Measurements from ENCODE around the gene CARMIL3. TPM values are rescaled to one million over a fixed set of nuclear protein-coding genes. Genes with fewer than 3 reads are reported as not detected.

The CARMIL3 gene
- total RNA-seq, 2 experiments from 2014 or later: 0.21 to 0.32 TPM

DNA sequence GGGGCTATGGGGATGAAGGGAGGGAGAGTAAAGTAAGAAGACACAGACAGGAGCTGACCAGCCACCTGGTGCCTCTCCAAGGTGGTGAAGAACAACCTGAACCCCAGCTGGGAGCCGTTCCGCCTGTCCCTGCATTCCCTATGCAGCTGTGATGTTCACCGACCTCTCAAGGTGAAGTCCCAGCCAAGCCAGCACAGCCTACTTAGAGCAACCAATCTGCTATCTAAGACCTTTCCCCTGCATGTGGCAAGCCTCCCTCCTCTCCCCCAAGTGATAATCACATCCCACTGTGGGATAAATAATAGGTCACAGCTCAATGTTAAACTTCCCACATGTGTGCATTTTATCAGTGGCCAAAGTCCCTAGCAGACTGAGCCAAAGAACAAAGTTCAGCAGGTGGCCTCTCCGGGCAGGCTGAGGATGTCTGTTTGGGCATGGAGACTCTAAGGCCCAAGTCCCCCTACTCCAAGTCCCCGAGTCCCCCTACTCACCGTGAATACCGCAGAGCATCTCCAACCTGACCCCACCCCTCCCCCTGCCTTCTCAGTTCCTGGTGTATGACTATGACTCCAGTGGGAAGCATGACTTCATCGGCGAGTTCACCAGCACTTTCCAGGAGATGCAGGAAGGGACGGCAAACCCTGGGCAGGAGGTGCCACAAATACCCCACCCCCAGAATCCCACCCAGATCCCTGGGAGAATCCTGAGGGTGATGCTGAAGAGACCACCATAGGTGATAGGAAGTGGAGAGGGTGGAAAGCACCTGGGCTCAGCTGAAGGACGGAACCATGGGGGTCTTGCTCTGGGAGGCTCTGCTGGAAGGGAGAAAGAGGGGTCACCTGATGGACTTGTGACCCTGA, 23.0 kb downstream of the CARMIL3 start:
- H3K4me3 ChIP-seq (ENCODE audit: low read depth, low read length, poor library complexity, severe bottlenecking): no peak overlapping the region
- H3K9me3 ChIP-seq (ENCODE audit: low read length): no peaks in the 10 kb centered on the region
- ChIA-PET CTCF (ENCODE audit: unreplicated experiment) (interaction anchor here (0.5 to 0.6 kb wide), 2 partner anchors 7 to 144 kb away, joined by 3 read pairs; no protein-coding TSS in a partner anchor), POLR2A (interaction anchor here (0.7 kb wide), 1 partner anchor 1623 kb away, joined by 4 read pairs; no protein-coding TSS in a partner anchor)
- intact Hi-C loops (cut with micrococcal nuclease; ENCODE audit: unreplicated experiment): no loop called here
- H3K4me2 ChIP-seq (ENCODE audit: low read length): no peak overlapping the region
- no peaks in the 10 kb centered on the region for H3K36me3 ChIP-seq (ENCODE audit: insufficient read depth, low read length)
- no peaks in the 10 kb centered on the region for H4K20me1 ChIP-seq (ENCODE audit: insufficient read depth, low read length)
- DNase-seq (ENCODE audit: low spot score): no peak
- H3K9me2 ChIP-seq (ENCODE audit: insufficient read depth, low read length): no peaks in the 10 kb centered on the region
- no peak overlapping the region for H3K27ac ChIP-seq (ENCODE audit: low read depth, low read length, poor library complexity, severe bottlenecking)
- TF ChIP-seq EZH2phosphoT487 (IDR thresholded peaks at IDR 0.05; ENCODE audit: borderline replicate concordance, low read depth, low read length): no peak
- TF ChIP-seq, protein P1, sequence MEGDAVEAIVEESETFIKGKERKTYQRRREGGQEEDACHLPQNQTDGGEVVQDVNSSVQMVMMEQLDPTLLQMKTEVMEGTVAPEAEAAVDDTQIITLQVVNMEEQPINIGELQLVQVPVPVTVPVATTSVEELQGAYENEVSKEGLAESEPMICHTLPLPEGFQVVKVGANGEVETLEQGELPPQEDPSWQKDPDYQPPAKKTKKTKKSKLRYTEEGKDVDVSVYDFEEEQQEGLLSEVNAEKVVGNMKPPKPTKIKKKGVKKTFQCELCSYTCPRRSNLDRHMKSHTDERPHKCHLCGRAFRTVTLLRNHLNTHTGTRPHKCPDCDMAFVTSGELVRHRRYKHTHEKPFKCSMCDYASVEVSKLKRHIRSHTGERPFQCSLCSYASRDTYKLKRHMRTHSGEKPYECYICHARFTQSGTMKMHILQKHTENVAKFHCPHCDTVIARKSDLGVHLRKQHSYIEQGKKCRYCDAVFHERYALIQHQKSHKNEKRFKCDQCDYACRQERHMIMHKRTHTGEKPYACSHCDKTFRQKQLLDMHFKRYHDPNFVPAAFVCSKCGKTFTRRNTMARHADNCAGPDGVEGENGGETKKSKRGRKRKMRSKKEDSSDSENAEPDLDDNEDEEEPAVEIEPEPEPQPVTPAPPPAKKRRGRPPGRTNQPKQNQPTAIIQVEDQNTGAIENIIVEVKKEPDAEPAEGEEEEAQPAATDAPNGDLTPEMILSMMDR (conservative IDR thresholded peaks at IDR 0.05; ENCODE audit: low read length): no peak
- H3K4me1 ChIP-seq (ENCODE audit: insufficient read depth, low read length, poor library complexity, severe bottlenecking): peaks cover 16% of the 10 kb centered on the region
- BruUV-seq (replicated peaks): no TSS peak
- no peaks in the 10 kb centered on the region for H3K79me2 ChIP-seq (ENCODE audit: insufficient read depth, low read depth, low read length)
- peak overlapping the region; percentile 7; the same call in 1 of the 2 replicates for H2AFZ ChIP-seq (ENCODE audit: low read length)

DNA sequence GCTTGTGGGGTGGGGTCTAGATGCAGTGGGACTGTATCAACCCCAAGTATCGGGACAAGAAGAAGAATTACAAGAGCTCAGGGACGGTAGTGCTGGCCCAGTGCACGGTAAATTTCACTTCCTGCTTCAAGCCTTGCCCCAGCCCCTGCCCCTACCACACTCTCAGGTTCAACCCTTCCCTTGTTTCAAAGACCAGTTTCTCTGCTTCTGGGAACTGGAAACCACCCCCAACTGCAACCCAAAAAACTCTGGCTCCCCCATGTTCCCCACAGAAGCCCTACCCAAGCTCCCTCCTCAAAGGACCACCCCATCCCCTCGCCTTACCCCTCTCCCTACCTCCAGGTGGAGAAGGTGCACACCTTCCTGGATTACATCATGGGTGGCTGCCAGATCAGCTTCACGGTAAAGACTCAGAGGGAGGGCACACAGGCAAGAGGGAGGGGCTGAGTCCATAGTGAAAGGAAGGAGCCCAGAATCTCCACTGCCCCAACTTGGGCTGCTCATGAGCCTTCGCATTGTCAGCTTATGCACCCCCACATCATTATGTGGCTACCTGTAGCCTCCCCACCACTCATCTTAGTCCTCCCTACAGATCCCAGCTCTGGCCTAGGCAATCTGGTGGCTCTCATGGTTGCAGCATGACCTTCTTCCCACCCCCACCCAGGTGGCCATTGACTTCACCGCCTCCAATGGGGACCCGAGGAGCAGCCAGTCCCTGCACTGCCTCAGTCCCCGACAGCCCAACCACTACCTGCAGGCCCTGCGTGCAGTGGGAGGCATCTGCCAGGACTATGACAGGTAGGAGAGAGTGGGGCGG, 23.9 kb downstream of the CARMIL3 start:
- intact Hi-C loops (cut with micrococcal nuclease; ENCODE audit: unreplicated experiment): no loop called here
- Histone ChIP-seq H3K9me2 (ENCODE audit: insufficient read depth, low read length) (no peaks in the 10 kb centered on the region), H4K20me1 (ENCODE audit: insufficient read depth, low read length) (no peaks in the 10 kb centered on the region), H3K36me3 (ENCODE audit: insufficient read depth, low read length) (no peaks in the 10 kb centered on the region), H3K4me3 (ENCODE audit: low read depth, low read length, poor library complexity, severe bottlenecking) (no peak overlapping the region), H3K9me3 (ENCODE audit: low read length) (no peaks in the 10 kb centered on the region), H3K4me1 (ENCODE audit: insufficient read depth, low read length, poor library complexity, severe bottlenecking) (peaks cover 24% of the 10 kb centered on the region), H3K4me2 (ENCODE audit: low read length) (peak overlapping the region; percentile 33; the same call in 1 of the 2 replicates), H2AFZ (ENCODE audit: low read length) (peak overlapping the region; percentile 7; the same call in 1 of the 2 replicates), H3K79me2 (ENCODE audit: insufficient read depth, low read depth, low read length) (no peaks in the 10 kb centered on the region), H3K27ac (ENCODE audit: low read depth, low read length, poor library complexity, severe bottlenecking) (no peak overlapping the region)
- BruUV-seq (replicated peaks): no TSS peak
- POLR2A ChIA-PET: interaction anchor here (0.7 kb wide), 1 partner anchor 224 kb away, joined by 3 read pairs; the partner anchor contains the start of genes DHRS1 and NOP9
- CTCF ChIA-PET (ENCODE audit: unreplicated experiment): interaction anchor here (0.5 to 0.6 kb wide), 2 partner anchors 8 to 145 kb away, joined by 3 read pairs; no protein-coding TSS in a partner anchor
- TF ChIP-seq, protein P1 (conservative IDR thresholded peaks at IDR 0.05; ENCODE audit: low read length): no peak
- TF ChIP-seq EZH2phosphoT487 (IDR thresholded peaks at IDR 0.05; ENCODE audit: borderline replicate concordance, low read depth, low read length): no peak
- DNase-seq (ENCODE audit: low spot score): peak; percentile 26

All from OCI-LY7 (cell line).